Brain microvascular endothelial cell (primary cell): Measurements from ENCODE around the gene HNRNPD.
"Not testable (repeated sequence)": the region's sequence is repeated elsewhere in the genome, so short reads cannot be mapped to it uniquely, and the experiment has no call there.

ENCODE experiments used
- DNase-seq: peaks from one replicate; pipeline ENCODE4 v3.0.0-alpha.2; 2020
- H3K27ac ChIP-seq: fragments of 250-450 bp; sonication (Bioruptor Pico); 2 replicates; pipeline ENCODE4 v1.5.1; 2020; ENCODE audit warnings: mild to moderate bottlenecking, moderate library complexity
- H3K27me3 ChIP-seq: fragments of 250-450 bp; sonication (Bioruptor Pico); replicated peaks from 2 replicates; pipeline ENCODE4 v1.5.1; 2020; ENCODE audit warnings: mild to moderate bottlenecking
- H3K36me3 ChIP-seq: fragments of 250-450 bp; sonication (Bioruptor Pico); replicated peaks from 2 replicates; pipeline ENCODE4 v1.5.1; 2020; ENCODE audit warnings: mild to moderate bottlenecking
- H3K4me3 ChIP-seq: 2 replicates; pipeline ENCODE4 v1.5.1; 2011; ENCODE audit warnings: low read depth, mild to moderate bottlenecking, control low read depth, low read length, moderate library complexity
- CTCF ChIP-seq: IDR thresholded peaks from 2 replicates; pipeline ENCODE4 v1.5.1; 2011; ENCODE audit warnings: low read depth, mild to moderate bottlenecking, moderate library complexity, low read length, control low read depth, inconsistent platforms; ENCODE audit errors: missing control alignments
- in situ Hi-C: cut with HindIII; loops from 2 replicates; pipeline ENCODE4 v1.10.0; 2017; ENCODE audit warnings: low sequenced_read_pairs, low pct_ligation_motif_present

HNRNPD gene, protein sequence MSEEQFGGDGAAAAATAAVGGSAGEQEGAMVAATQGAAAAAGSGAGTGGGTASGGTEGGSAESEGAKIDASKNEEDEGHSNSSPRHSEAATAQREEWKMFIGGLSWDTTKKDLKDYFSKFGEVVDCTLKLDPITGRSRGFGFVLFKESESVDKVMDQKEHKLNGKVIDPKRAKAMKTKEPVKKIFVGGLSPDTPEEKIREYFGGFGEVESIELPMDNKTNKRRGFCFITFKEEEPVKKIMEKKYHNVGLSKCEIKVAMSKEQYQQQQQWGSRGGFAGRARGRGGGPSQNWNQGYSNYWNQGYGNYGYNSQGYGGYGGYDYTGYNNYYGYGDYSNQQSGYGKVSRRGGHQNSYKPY

DNA sequence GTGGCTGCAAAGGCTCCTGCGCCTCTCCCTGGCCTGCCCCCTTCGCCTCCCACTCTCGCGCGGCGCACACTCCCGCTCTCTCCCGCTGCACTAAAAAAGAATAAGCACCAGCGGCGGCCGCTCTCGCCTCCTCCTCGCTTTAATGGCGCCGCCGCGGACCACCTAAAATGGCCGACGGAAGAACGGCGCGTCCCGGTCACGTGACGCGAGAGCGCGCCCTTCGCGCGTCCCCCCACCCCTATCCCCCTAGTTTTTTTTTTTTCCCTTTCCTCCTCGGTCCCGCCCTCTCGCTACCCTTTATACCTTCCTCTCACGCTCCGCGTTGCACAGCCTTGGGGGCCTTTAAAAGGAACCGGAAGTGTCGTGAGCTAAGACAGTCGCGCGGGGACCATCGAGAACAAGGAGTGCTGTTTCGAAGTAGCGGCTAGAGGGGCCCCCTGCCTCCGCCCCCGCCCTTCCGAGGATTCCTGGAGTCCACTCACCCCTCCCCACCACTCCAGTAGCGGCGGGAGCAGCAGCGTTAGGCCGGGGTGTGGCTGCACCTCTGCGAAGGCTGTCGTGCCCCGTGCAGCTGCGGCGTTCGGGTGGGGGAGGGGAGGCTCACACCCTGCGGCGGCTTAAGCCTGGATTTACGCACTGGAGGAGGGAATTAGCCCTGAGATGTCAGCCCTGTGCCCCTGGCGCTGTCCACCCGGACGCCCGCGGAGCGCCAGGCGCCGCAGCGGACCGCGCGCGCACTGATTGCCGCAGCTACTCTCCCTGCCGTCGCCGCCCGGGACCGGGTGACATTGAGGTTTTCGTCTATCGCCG is at the start of gene HNRNPD:
HNRNPD (minus strand) TSS at position 176 of the 810 bp plus-strand sequence. CDS start 313 bp downstream, outside the sequence.
- peak within 1 kb of the TSS; percentile 97 for H3K4me3 ChIP-seq
- peaks cover 6% of the 10 kb centered on the region for H3K36me3 ChIP-seq
- peak within 1 kb of the TSS; percentile 86 for H3K27ac ChIP-seq
- H3K27me3 ChIP-seq: no peaks in the 10 kb centered on the region
- DNase-seq: peak; percentile 99
- in situ Hi-C loops: loop anchor here (10.0 kb wide), 1 partner anchor 51 kb away; no protein-coding TSS in a partner anchor
- no peak for TF ChIP-seq CTCF

DNA sequence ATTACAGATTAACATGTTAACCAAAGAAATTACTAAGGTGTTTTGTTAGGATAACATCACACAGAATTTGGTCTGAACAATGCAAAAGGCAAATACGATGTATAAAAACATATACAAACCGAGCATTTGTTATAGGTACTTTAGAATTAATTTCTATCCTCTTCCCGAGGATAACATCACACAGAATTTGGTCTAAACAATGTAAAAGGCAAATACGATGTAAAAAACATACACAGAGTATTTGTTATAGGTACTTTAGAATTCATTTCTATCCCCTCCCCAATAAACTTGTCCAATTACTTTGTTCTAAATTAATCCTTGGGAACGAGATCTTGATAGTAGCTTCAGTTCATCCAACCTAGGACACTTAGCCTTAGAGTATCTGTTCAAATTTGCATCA is 48.8 kb upstream of the HNRNPD start:
- in situ Hi-C loops: loop anchor here (10.0 kb wide), 1 partner anchor 48 kb away; the partner anchor contains the start of gene HNRNPD
- H3K27me3 ChIP-seq: no peaks in the 10 kb centered on the region
- H3K36me3 ChIP-seq: peaks cover 45% of the 10 kb centered on the region
- DNase-seq: no peak
- no peak overlapping the region for H3K27ac ChIP-seq
- no peak for TF ChIP-seq CTCF
- H3K4me3 ChIP-seq: no peak overlapping the region

GRCh38 chr4:82421796-82422560 is 48.2 kb upstream of the HNRNPD start:
- peaks cover 40% of the 10 kb centered on the region for H3K36me3 ChIP-seq
- no peaks in the 10 kb centered on the region for H3K27me3 ChIP-seq
- H3K27ac ChIP-seq: no peak overlapping the region
- H3K4me3 ChIP-seq: no peak overlapping the region
- no peak for DNase-seq
- in situ Hi-C loops: loop anchor here (10.0 kb wide), 1 partner anchor 47 kb away; the partner anchor contains the start of gene HNRNPD
- TF ChIP-seq CTCF: no peak

GRCh38 chr4:82419451-82419850 is 45.7 kb upstream of the HNRNPD start:
- in situ Hi-C loops: no loop called here
- Histone ChIP-seq H3K36me3 (peaks cover 15% of the 10 kb centered on the region), H3K4me3 (no peak overlapping the region), H3K27ac (no peak overlapping the region), H3K27me3 (no peaks in the 10 kb centered on the region)
- TF ChIP-seq CTCF: no peak
- DNase-seq: no peak

DNA sequence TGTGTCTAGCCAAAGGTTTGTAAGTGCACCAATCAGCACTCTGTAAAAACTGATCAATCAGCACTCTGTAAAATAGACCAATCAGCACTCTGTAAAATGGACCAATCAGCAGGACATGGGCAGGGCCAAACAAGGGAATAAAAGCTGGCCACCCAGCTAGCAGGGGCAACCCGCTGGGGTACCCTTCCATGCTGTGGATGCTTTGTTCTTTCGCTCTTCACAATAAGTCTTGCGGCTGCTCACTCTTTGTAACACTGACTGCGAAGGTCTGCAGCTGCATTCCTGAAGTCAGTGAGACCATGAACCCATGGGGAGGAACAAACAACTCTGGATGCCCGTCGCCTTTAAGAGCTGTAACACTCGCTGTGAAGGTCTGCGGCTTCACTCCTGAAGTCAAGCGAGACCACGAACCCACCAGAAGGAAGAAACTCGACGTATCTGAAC is 42.2 kb upstream of the HNRNPD start:
- DNase-seq: no peak
- Histone ChIP-seq H3K27me3 (no peaks in the 10 kb centered on the region), H3K4me3 (no peak overlapping the region), H3K27ac (no peak overlapping the region), H3K36me3 (no peaks in the 10 kb centered on the region)
- no peak for TF ChIP-seq CTCF
- in situ Hi-C loops: no loop called here

DNA sequence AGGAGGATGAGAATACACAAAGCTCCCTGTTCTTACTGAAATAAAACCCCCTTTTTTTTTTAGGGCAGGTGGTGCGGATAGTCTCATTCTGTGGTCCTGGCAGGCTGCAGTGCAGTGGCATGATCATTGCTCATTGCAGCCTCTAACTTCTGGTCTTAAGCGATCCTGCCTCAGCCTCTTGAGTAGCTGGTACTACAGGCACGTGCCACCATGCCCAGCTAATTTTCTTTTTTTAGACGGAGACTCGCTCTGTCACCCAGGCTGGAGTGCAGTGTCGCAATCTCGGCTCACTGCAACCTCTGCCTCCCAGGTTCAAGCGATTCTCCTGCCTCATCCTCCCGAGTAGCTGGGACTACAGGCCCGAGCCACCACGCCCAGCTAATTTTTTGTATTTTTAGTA is 41.3 kb upstream of the HNRNPD start:
- H3K27me3 ChIP-seq, DNase-seq, H3K4me3 ChIP-seq, in situ Hi-C loops, H3K27ac ChIP-seq, H3K36me3 ChIP-seq: not testable (repeated sequence)
